ENCODE measurements around the gene SPPL2B.

The SPPL2B gene

DNA sequence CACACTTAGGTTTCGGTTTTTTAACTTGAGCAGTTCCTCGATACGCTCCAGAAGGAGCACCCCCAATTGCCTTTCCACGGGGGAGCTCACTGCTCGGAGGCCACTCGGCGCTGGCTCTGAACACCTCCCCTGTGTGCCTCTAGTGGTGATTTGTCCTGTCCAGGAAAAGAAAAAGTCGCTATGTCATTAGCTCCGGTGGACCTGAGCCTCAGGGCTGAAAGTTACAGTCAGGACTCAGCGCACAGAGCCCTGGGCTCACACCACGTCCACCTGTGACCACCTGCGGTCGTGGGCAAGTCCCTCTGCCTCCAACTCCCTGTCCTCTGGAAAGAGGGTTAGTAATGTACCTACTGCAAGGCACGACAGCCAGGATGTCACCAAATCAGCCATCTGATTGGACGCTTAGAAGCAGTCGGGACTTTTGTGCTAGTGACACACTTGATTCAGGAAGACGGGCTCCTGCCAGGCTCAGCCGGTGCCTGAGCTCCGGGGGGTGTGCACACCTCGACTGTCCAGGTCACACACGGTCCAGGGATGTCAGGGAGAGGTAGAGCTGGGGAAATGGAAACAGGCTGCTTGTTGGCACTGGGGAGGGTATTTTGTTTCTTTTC is 27.7 kb downstream of the SPPL2B start:
- ATAC-seq: no peak

DNA sequence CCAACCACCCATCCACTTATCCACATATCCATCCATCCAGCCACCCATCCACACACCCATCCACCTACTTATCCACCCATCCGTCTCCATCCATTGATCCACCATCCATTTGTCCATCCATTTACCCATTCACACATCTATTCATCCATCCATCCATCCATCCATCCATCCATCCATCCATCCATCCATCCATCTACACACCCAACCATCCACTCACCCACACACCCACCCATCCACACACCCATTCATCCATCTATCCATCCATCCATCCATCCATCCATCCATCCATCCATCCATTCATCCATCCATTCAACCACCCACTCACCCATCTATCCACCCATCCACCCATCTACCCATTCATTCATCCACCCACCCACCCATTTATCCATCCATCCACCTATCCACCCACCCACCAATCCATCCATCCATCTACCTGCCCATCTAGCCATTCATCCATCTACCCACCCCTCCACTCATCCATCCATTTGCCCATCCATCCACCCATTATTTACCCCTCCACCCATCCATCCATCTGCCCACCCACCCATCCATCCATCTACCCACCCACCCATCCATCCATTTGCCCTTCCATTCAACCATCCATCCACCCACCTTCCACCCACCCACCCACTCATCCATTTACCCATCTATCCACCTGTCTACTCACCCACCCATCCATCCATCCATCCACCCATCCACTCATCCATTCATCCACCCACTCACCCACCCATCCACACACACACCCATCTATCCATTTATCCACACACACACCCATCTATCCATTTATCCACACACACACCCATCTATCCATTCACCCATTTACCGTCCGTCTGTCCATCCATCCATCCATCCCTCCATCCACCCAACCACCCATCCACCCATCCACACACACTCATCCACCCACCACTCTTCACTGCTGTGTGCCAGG is 29.1 kb downstream of the SPPL2B start:
- no peak for ATAC-seq

DNA sequence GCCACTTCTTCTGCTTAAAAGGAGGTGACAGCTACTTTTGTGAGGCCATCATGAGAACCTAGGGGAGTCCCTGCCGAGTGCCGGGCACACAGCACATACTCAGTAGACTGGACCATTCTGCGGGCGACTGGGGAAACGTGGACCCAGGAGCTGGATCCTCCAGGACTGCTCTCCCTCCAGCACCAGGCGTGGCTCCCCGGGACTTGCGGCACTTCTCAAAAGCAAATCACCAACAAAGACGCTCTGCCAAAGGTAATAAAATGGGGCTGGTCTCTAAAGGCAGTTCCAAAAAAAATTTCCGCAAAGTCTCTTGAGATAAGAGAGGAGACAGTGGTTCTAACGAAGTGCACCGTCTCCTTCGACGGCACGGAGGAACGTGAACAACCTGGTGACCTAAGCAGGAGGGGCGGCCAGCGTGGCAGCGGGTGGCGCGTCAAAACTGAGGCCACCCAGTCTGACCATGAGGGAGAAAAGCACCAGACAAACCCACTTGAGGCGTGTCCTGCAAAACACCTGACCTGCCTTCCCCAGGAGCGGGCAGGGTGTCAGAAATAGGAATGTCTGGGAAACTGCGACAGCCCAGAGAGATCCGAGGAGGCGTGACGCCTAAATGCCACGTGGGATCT is 30.2 kb downstream of the SPPL2B start:
- no peak for ATAC-seq

DNA sequence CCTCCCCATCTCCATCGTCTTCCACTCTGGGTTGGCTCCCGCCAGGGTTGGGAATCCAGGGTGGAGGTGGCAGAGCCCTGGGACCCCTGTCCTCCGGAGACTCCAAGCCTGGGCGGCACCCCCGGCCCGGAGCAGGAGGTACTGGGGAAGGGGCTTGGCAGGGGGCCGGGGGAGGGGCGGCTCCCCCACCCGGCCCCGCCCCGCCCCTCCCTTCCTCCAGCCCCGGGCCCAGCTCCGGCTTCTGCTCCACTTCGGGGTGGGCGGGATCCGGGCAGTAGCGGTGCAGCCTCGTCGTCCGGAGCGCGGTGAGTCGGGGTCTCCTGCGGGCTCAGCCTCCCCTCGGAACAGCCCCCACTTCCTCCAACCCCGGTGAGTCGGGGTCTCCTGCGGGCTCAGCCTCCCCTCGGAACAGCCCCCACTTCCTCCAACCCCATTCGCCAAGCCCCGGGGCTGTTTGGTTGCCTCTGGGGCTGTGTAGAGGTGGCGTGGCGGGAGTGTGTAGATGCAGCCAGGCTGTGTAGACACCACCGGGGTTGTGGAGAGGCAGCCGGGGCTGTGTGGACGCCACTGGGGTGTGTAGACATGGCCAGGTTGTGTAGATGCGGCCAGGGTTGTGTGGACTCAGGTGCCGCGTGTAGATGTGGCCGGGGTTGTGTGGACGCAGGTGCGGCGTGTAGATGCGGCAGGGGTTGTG is 31.7 kb downstream of the SPPL2B start, which contains the start of gene TMPRSS9:
TSS of gene TMPRSS9 (plus strand) at position 274 of the 694 bp plus-strand sequence. CDS start 29,521 bp downstream, outside the sequence.
- ATAC-seq: no peak

DNA sequence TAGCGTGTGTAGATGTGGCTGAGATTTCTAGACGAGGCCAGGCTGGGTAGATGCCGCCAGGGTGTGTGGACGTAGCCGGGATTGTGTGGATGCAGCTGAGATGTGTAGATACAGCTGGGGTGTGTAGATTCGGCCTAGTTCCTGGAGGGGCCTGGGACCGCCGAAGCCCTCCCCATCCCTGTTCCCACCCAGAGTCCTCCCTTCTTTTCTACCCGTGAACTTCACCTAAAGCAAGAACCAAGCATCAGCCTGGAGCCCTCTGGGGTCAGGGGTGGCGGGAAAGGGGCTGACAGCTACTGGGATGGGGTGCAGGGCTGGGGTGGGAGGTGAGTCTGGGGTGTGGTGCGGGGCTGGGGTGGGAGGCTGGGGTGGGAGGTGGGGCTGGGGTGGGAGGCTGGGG is 32.3 kb downstream of the SPPL2B start:
- ATAC-seq: no peak

DNA sequence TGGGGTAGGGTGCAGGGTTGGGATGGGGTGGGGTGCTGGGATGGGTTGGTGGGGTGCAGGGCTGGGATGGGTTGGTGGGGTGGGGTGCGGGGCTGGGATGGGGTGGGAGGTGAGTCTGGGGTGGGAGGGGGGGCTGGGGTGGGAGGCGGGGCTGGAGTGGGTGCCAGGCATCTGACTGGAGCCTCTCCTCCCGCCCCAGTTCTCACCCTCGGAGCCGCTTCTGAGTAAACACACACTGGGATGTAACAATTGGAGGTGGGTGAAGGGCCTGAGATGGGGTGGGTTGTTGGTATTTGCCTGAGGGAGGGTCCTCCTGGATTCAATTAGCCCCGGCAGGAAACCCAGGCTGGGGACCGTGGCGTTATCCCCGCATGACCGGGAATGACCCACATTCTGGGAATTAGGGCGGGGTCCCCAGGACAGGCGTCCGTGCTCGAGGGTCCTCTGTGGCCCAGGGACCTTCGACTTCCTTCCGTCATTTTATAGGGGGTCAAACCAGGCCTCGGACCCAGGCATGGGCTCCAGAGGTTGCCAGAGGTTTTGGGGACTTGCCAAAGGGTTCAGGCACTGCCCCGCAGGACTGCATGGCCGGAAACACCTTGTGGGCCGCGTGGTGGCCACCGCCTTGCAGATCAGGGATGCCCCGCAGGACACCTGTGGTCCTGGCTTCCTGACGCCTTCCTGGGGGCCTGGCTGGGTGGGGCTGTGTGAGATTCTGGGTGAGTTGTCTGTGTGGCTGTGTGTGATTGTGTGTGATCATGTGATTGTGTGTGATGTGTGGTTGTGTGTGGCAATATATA is 33.0 kb downstream of the SPPL2B start:
- no peak for ATAC-seq

DNA sequence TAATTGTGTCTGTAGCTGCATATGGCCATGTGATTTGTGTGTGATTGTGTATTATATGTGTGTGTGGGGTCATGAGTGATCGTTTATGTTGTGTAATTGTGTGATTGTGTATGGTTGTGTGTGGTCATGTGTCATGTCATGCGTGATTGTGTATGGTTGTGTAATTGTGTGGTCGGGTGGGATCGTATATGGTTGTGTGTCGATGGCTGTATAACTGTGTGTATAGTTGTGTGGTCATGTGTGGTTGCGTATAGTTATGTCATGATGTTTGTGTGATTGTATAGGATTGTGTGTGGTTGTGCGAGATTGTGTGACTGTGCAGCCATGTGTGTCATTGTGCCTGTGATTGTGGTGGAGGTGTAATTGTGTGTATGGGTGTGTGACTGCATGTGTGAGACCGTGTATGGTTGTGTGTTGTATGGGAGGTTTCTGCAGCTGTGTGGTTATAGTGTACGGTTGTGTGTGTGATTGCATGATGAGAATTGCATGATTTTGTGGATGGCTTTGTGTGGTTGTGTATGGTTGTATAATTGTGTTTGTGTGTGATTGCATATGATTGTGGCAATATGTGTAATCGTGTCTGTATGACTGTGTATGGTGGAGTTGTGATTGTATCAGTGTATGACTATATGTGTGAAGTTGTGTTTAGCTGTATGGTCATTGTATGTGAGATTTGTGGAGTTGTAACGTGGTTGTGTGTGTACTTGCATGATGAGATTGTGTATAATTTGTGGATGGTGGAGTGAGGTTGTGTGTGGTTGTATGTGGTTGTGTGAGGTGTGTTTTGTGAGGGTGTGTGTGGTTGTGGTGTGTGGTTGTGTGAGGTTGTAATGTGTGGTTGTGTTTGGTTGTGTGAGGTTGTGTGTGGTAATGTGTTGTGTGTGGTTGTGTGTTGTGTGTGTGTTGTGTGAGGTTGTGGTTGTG is 33.8 kb downstream of the SPPL2B start:
- ATAC-seq: no peak

DNA sequence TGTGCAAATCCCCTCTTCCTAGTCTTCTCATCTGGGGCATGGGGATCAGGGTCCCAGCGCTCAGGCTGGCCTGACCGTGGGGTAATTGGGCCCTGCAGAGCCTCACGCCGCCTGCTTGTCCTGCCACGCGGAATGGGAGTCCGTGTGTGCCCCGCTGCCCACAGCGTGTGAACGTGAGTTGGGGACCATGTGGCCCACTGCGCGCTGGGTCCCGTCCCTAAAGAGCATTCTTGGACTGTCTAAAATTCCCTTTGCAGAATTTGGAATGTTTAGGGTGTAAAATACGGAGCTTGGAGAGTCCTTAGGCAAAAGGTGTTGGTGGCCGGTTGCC is 34.5 kb downstream of the SPPL2B start:
- no peak for ATAC-seq

DNA sequence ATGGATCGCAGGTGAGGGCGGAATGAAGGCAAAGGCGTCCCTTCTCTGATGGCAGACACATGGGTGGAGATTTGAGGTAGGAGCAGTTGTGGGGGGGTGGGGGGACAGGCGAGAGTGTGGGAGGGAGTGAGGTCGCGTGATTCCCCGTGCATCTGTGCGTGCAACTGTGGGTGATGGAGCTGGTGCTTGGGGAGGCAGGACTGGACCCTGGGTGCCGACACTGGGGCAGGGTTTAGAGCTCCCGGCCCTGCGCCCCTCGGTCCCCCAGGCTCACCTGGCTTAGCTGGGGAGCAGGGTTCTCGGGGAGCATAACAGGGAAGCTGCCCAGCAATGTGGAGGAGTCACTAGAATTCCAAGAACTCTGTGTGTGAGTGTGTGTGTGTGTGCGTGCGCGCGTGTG is 34.9 kb downstream of the SPPL2B start:
- no peak for ATAC-seq

DNA sequence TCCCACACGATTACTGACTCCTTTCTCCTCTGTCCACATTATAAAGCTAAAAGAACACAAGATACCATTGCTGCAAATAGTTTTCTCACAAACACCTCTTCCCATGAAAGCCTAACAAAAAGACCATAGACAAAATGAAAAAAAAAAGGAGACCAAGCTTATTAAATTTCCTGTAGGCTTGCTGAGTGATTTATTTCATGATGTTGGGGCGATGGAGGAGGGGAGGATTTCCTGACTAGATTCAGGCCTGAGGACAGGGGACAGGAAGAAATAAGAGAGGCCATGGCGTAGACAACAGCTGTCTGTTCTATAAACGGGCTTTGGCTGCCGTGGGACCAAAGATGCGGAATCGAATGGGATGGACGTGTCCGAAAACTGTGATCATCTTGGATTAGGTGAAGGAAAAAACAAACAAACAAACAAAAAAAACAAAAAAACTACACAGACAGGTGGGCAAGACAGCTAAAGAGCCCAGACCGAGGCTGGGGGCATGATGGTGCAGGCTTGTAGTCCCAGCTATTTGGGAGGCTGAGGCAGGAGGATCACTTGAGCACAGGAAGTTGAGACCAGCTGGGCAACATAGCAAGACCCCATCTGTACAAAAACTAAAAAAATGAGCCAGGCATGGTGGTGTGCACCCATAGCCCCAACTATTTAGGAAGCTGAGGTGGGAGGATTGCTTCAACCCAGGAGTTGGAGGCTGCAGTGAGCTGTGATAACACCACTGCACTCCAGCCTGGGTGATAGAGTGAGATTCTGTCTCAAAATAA is 36.9 kb downstream of the SPPL2B start:
- no peak for ATAC-seq

DNA sequence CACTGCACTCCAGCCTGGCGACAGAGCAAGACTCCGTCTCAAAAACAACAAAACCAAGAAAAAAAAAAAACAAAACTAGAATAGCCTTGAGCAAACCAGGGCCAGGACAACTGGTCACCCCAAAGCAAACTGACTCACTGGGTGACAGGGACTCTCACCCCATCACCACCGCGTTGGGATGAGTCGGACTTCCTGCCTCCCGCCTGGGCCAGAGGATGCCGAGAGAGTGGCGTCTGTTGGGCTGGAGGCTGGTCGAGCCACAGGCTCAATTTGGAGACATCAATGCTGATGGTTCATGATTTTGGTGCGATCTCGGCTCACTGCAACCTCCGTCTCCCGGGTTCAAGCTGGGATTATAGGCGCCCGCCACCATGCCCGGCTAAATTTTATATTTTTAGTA is 43.2 kb downstream of the SPPL2B start:
- ATAC-seq: no peak

DNA sequence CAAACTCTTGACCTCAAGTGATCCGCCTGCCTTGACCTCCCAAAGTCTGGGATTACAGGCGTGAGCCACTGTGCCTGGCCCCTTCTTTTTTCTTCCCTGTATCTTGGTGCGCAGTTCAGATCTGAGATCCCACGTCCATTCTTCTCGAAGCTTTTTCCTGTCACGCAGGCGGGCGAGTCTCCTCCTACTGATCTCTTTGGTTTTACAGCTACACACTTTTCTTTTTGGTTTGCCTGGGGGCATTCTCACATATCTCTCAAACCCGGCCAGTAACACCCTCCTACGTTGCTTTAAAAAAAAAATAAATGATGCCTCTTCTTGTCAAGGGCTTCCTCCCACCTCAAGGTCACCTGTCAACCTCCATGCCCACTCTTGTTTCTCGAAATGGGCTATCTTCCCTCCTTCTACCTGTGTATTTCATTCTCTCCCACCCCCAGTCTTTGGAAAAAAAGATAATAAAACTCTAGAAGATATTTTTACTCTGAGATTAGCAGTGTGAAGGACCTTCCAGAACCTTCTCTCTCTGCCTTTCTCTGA is 43.7 kb downstream of the SPPL2B start:
- no peak for ATAC-seq

DNA sequence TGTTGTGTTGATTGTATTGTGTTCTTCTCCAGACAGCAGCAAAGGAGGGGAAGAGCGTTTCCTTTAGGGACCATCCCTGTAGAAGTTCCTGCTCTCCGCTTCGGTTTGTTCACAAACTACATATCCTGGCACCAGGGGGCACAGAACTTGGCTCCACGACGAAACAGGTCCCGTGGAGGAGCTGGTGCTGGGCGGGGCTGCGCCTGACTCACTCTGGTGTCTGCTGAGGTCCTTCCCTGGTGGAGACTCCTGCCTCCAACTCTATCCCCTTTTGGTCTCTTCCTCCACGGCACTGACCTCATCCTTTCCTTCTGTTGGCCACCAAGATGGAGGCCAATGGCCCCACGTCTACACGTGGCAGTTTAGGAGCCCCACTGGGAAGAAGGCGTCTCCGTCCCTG is 46.3 kb downstream of the SPPL2B start:
- no peak for ATAC-seq

DNA sequence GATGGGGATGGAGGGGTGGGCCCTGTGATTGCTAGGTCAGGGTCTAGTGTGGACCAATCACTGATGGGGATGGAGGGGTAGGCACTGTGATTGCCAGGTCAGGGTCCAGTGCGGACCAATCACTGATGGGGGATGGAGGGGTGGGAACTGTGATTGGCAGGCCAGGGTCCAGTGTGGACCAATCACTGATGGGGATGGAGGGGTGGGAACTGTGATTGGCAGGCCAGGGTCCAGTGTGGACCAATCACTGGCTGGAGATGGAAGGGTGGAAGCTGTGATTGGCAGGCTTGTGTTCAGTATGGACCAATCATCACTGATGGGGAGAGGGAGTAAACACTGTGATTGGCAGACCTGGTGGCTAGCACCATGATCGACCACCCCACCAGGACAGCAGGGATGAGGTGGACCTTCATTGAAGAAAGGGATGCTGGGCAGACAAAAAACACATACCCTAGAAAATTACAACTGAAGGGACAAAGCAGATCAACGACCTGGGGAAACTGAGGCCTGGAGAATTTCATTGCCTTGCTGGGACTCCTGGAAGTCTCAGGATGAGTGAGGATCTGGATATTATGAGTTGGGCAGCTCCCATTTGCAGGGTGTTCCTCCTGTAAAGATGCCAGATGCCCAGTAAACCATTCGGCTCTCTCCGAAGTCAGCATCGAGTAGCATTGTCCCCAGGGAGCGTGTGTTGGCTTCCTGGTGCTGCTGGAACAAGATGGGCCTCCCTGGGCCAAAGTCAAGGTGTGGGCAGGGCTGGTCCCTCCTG is 47.1 kb downstream of the SPPL2B start:
- ATAC-seq: no peak

DNA sequence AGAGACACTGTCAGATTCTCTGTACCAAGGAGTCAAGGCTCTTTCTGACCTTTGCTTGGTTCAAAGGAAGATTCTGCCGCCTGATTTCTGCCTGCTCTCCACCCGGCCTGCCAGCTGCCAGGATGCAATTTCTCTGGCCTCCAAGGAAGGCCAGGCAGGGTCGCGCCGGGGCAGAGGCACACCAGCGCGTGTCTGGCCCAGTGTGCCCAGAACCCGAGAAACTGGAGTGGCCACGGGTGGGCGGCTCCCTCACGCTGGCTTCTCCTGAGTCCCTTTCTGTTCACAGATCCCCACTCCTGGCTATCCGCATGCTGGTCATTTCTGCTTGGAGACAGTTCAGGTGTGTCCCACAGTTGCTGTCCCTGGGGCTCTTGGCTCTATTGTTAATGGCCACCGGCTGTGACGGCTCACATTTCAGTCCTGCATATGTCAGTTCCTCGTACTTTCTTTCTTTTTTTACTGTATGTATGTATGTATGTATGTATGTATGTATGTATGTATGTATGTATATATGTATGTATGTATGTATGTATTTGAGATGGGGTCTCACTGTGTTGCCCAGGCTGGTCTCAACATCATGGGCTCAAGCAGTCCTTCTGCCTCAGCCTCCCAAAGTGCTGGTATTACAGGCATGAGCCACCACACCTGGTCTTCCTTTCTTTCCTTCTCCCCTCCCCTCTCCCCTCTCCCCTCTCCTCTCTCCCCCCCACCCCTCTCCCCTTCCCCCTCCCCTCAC is 48.5 kb downstream of the SPPL2B start:
- ATAC-seq: no peak

DNA sequence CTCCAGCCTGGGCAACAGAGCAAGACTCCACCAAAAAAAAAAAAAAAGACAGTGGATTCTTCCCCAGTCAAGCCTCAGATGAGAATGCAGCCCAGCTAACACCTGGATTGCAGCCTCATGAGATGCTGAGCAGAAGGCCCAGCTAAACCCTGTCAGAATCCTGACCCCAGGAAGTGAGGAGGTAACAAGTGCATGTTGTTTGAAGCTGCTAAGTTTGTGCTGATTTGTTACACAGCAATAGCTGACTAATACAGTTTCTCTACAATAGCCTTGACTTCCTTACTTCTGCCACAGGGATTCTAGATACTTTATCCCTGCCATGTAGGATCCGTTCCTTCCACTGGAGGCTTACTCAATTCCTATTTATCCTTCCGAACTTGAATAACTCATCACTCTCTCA is 52.1 kb downstream of the SPPL2B start:
- ATAC-seq: no peak

DNA sequence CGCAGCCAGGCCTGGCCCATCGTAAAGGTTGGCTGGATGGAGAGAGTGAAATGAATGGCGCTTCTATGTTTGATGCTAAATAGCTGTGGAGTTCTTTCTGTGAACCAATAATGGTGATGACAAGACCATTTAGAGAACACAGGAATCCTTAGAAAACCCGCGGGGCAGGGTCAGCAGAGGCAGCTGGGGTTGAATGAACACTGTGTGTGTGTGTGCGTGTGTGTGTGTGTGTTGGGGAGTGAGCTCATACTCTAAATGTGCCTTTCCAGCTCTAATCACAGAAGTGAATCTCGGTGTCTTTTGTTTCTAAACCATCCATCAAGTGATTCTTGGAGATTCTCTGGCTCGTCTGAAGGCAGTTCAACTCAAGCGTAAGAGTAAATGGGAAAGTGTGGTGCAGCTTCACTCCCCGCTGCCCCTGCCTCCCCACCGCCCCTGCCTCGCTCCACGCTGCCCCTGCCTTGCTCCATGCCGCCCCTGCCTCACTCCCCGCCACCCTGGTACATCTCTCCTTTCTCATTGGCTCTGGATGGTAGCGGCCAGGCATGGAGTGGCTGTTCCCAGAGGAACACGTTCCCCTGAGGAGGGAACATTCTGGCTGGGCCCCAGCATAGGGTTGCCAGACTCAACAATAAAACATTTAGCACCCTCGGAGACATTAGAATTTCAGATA is 52.8 kb downstream of the SPPL2B start:
- no peak for ATAC-seq
